Endodermal cell (in vitro differentiated cells): ENCODE results near the gene LYSMD1. TPM values are rescaled to one million over a fixed set of nuclear protein-coding genes. Genes with fewer than 3 reads are reported as not detected.
"Not testable (repeated sequence)": the region's sequence is repeated elsewhere in the genome, so short reads cannot be mapped to it uniquely, and the experiment has no call there.

Experiments
- DNase-seq: peaks from one replicate; pipeline ENCODE4 v3.0.0-alpha.2; 2017
- H3K27ac ChIP-seq: 2 replicates; pipeline ENCODE4 v1.5.1; 2013; ENCODE audit warnings: mild to moderate bottlenecking, low read depth, low read length, moderate library complexity
- H3K27me3 ChIP-seq: 2 replicates; pipeline ENCODE4 v1.6.1; 2013; ENCODE audit warnings: mild to moderate bottlenecking, low read length, moderate library complexity; ENCODE audit not compliant: insufficient read depth, control insufficient read depth, poor library complexity, severe bottlenecking
- H3K36me3 ChIP-seq: 2 replicates; pipeline ENCODE4 v1.7.0; 2013; ENCODE audit warnings: mild to moderate bottlenecking, low read length, moderate library complexity; ENCODE audit not compliant: control insufficient read depth, insufficient read depth
- H3K4me1 ChIP-seq: one replicate; pipeline ENCODE4 v1.7.0; 2013; ENCODE audit warnings: low read length; ENCODE audit not compliant: control insufficient read depth, insufficient read depth
- H3K4me3 ChIP-seq: 2 replicates; pipeline ENCODE4 v1.5.1; 2013; ENCODE audit warnings: mild to moderate bottlenecking, low read length, moderate library complexity
- H3K9ac ChIP-seq: 2 replicates; pipeline ENCODE4 v1.6.1; 2013; ENCODE audit warnings: mild to moderate bottlenecking, low read length, moderate library complexity; ENCODE audit not compliant: poor library complexity, severe bottlenecking; ENCODE audit errors: extremely low read depth
- H3K9me3 ChIP-seq: 2 replicates; pipeline ENCODE4 v1.6.1; 2013; ENCODE audit warnings: mild to moderate bottlenecking, low read length, moderate library complexity; ENCODE audit not compliant: control insufficient read depth
- H3K27ac Mint-ChIP-seq: 2 replicates; pipeline ENCODE4 v1.8.0; 2020; ENCODE audit warnings: mixed read lengths
- H3K27me3 Mint-ChIP-seq: 2 replicates; pipeline ENCODE4 v1.8.0; 2021; ENCODE audit warnings: mild to moderate bottlenecking, mixed read lengths; ENCODE audit not compliant: insufficient read depth
- H3K36me3 Mint-ChIP-seq: 2 replicates; pipeline ENCODE4 v1.8.0; 2020; ENCODE audit warnings: low read depth, mixed read lengths
- H3K4me1 Mint-ChIP-seq: 2 replicates; pipeline ENCODE4 v1.8.0; 2020; ENCODE audit warnings: mixed read lengths
- H3K4me3 Mint-ChIP-seq: 2 replicates; pipeline ENCODE4 v1.8.0; 2020; ENCODE audit warnings: mild to moderate bottlenecking, moderate library complexity, mixed read lengths
- H3K9me3 Mint-ChIP-seq: 2 replicates; pipeline ENCODE4 v1.8.0; 2020; ENCODE audit warnings: mild to moderate bottlenecking, mixed read lengths
- WGBS, 2 experiments: methylation state at CpG; one replicate each; pipeline versions ENCODE4 v1.1.5 to v1.1.7; 2013; ENCODE audit warnings: missing lambda C conversion rate in 2 of 2, mixed read lengths in 1 of 2; ENCODE audit not compliant: insufficient coverage in 1 of 2, insufficient read length in 1 of 2; 5-methylcytosine and 5-hydroxymethylcytosine counted together
- total RNA-seq, 2 donors: library from RNA; stranded (reverse); fragmentation: NEBNext Ultra II Directional in 1 of 2; extraction: Animal tissue kit (Norgen Biotek cat#: 25700) in 1 of 2; gene quantifications; 2 replicates in 1 of 2; 3 replicates in 1 of 2; pipeline ENCODE4 v1.2.1, GENCODE V29; 2021
- TF ChIP-seq, protein P1 (sequence below): fragments of 200-600 bp; sonication (generic); conservative IDR thresholded peaks from 2 replicates; pipeline ENCODE4 v1.5.0; 2021; ENCODE audit warnings: antibody characterized with exemption, mild to moderate bottlenecking

Gene LYSMD1
- total RNA-seq, 2 donors from 2014 or later: 9.1 to 13.0 TPM

DNA sequence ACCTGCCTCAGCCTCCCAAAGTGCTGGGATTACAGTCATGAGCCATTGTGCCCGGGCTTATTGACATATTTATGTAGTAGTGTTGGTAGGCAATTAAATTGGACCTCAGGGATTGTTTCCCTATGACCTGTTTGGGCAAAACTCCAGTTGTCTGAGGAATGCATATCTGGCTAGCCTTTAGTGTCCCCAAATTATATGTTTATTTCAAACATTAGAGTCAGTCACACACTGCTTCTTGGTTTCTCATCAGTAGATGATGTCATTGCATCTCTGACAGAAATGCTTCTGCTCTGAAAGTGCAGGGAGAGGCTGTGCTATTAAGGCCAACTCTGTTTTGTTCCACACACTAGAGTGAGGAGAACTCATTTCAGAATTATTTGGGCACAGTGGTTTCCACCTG lies 45.1 kb upstream of the LYSMD1 start:
- Histone ChIP-seq H3K9ac (no peak overlapping the region), H3K36me3 (peaks cover 66% of the 10 kb centered on the region), H3K27me3 (no peaks in the 10 kb centered on the region), H3K27ac (no peak overlapping the region), H3K4me3 (no peak overlapping the region), H3K9me3 (no peaks in the 10 kb centered on the region), H3K4me1 (no peaks in the 10 kb centered on the region)
- Mint-ChIP-seq H3K9me3 (no peaks in the 10 kb centered on the region), H3K4me3 (no peak overlapping the region), H3K27me3 (no peaks in the 10 kb centered on the region), H3K27ac (peak overlapping the region; percentile 55), H3K36me3 (peaks cover 68% of the 10 kb centered on the region), H3K4me1 (peaks cover 2% of the 10 kb centered on the region)
- TF ChIP-seq, protein P1, sequence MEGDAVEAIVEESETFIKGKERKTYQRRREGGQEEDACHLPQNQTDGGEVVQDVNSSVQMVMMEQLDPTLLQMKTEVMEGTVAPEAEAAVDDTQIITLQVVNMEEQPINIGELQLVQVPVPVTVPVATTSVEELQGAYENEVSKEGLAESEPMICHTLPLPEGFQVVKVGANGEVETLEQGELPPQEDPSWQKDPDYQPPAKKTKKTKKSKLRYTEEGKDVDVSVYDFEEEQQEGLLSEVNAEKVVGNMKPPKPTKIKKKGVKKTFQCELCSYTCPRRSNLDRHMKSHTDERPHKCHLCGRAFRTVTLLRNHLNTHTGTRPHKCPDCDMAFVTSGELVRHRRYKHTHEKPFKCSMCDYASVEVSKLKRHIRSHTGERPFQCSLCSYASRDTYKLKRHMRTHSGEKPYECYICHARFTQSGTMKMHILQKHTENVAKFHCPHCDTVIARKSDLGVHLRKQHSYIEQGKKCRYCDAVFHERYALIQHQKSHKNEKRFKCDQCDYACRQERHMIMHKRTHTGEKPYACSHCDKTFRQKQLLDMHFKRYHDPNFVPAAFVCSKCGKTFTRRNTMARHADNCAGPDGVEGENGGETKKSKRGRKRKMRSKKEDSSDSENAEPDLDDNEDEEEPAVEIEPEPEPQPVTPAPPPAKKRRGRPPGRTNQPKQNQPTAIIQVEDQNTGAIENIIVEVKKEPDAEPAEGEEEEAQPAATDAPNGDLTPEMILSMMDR: no peak
- 83 to 100% methylated on average over 1 of the region's 1 CpG for WGBS, 2 experiments
- DNase-seq: no peak

DNA sequence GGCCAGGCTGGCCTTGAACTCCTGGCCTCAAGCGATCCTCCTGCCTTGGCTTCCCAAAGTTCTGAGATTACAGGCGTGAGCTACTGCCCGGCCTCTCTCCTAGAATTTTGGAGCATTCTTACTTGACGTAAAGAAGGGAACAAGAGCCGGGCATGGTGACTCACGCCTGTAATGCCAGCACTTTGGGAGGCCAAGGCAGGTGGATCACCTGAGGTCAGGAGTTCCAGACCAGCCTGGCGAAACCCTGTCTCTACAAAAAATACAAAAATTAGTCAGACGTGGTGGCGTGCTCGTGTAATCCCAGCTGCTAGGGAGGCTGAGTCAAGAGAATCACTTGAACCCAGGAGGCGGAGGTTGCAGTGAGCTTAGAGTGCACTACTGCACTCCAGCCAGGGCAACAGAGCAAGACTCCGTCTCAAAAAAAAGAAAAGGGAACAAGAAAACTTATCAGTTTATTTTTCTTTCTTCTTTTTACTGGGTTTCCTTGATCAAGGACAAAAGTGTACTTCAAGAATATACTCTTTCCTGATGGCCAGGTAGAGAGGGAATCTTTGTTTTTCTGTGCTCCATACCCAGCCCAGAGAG lies 39.8 kb upstream of the LYSMD1 start:
- H3K4me1 ChIP-seq, H3K4me3 Mint-ChIP-seq, H3K9ac ChIP-seq, DNase-seq, H3K27ac Mint-ChIP-seq, H3K4me3 ChIP-seq, H3K9me3 ChIP-seq, H3K9me3 Mint-ChIP-seq, H3K27ac ChIP-seq, H3K4me1 Mint-ChIP-seq, H3K27me3 ChIP-seq, H3K27me3 Mint-ChIP-seq: not testable (repeated sequence)
- H3K36me3 Mint-ChIP-seq: peaks cover 54% of the 10 kb centered on the region
- WGBS, 2 experiments: 95 to 96% methylated on average over 11 to 12 of the region's 12 CpGs
- peaks cover 62% of the 10 kb centered on the region for H3K36me3 ChIP-seq

DNA sequence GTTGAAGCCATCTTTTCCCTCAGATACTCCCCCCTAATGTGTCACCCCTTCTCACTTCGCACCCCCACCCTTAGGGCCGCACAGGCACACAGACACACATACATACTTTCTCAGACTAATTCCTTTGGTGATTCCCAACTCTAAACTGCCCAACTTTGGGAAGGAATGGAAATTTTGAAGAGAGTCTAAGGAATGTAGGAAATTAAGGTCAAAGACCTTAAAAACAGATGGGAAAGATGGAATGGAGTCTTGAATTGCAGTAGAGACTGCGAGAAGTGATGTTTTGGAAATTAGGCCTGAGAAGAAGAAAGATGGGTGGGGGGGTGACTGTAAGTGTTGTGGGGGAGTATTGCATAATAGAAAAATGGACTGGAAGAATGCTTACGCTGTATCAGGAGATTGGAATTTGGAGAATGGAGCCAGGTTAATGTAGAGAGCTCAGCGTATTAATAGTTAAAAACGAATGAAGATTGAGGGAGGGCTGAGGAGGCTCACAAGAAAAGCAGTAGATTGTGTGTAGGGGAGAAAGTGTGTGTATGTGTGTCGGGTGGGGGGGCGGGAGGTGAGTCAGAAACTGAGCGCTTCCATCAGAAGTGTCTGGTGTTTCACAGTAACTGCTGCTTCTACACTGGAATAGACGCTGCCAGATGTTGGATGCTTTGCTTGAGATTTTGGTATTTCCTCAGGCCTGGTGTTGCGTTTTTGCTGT lies 34.3 kb upstream of the LYSMD1 start:
- peaks cover 25% of the 10 kb centered on the region for H3K36me3 ChIP-seq
- Mint-ChIP-seq H3K4me1 (peaks cover 19% of the 10 kb centered on the region), H3K36me3 (peaks cover 19% of the 10 kb centered on the region), H3K4me3 (peak overlapping the region; percentile 99), H3K27ac (peak overlapping the region; percentile 99), H3K9me3 (no peaks in the 10 kb centered on the region), H3K27me3 (no peaks in the 10 kb centered on the region)
- 35 to 38% methylated on average over 8 to 11 of the region's 11 CpGs for WGBS, 2 experiments
- no peaks in the 10 kb centered on the region for H3K27me3 ChIP-seq
- no peaks in the 10 kb centered on the region for H3K4me1 ChIP-seq
- no peaks in the 10 kb centered on the region for H3K9me3 ChIP-seq
- peak overlapping the region; percentile 97 for H3K9ac ChIP-seq
- peak overlapping the region; percentile 93 for H3K4me3 ChIP-seq
- peak overlapping the region; percentile 34 for H3K27ac ChIP-seq
- TF ChIP-seq, protein P1: no peak
- no peak for DNase-seq
